ENCODE measurements around the gene CFTR.

GRCh38 chr7:117492649-117493048 lies 12.8 kb downstream of the CFTR start:
- TF ChIP-seq REST (IDR thresholded peaks at IDR 0.05; ENCODE audit: insufficient read depth in 1 of 2, low read depth in 2 of 2, low read length in 2 of 2) (no peak), TAF1 (IDR thresholded peaks at IDR 0.05; ENCODE audit: borderline replicate concordance, insufficient read depth, low read length) (no peak), SIN3A (IDR thresholded peaks at IDR 0.05; ENCODE audit: borderline replicate concordance, insufficient read depth, low read length) (no peak), POLR2AphosphoS5 (IDR thresholded peaks at IDR 0.05; ENCODE audit: low read depth, low read length) (no peak)
